SKM-1 treated with dmso at 0.1 percent for 144 hours (cell line): ENCODE results near the gene APOL2.
"Not testable (repeated sequence)": the region's sequence is repeated elsewhere in the genome, so short reads cannot be mapped to it uniquely, and the experiment has no call there.

ENCODE experiments used
- DNase-seq: peaks from one replicate; lab custom pipeline; 2025; ENCODE audit not compliant: unreplicated experiment; lab: John Stamatoyannopoulos, UW

Gene APOL2

DNA sequence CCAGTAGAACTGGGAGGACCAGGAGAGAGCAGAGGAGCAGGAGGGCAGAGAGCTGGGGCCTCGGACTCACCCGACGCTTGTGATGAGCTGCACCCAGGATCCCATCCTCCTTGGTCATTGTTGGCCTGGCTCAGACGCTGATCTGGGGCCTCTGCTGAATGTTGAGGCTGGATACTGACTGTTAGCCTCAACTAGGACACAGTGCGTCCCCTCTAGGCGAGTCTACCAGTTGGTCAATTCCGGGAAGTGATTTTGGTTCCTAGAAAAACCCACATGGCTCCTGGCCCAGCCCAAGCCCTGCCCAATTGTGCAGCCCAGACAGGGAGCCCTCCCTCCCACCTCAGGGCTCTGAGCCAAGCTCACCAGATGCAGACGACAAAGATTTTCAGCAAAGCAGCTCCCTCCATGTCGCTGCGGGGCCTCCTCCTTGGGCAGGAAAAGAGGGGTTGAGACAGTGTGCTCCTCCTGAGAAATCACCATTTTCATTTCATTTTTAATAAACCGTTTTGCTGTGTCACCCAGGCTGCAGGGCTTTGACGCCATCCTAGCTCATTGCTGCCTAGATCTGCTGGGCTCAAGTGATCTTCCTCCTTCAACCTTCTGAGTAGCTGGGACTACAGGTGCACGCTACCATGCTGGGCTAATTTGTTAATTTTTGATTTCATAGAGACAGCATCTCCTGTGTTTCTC lies 37.6 kb downstream of the APOL2 start, which contains the start of gene APOL4:
APOL4 (minus strand) TSS at position 180 of the 690 bp plus-strand sequence; CDS start at position 105, 75 bp downstream.
- DNase-seq = no peak

DNA sequence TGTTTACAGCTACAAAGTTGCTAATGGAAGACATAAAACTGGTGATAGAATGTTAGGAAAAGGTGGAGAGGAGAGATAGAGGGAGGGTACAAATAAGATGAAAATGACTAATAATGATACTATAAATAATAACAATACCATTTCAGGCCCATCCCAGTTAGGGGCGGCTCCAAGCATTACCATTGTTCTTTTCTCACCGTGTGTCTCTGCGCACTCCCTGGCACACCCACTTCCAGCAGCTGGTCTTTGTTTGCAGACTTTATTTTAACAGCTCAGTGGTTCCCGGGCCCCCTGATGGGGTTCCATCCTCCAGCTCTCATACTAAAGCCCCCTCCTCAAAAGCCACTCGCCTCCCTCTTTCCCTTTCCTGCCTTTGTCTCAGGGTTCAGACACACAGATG lies 38.3 kb downstream of the APOL2 start:
- not testable (repeated sequence) for DNase-seq

DNA sequence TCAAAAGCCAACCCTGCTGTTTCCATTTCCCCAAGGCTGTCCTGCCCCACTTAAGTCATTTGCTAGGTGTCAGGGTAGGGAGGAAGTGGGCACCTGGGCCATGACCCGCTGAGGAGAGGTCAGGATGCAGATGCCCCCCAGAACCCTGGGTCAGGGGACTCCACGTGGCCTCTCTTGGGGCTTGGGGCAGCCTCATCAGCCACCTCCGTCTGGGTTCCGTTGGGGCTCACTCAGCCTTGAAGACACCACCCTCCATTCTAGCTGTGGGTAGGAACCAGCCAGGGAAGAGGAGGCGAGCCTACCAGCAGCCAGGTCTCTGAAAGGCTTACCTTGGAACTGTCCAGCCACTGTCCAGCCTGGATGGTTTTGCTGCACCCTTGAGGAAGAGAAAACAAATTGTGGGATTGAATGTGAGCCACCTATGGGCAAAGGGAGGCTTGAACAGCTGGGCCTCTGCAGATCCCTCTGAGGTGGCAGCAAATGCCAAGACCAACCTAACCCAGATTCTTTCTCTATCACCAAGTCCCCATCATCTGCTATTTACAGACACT lies 40.3 kb downstream of the APOL2 start:
- DNase-seq = no peak

GRCh38 chr22:36198536-36198935 lies 40.8 kb downstream of the APOL2 start:
- no peak for DNase-seq

- DNase-seq = no peak
These were observed 41.7 kb downstream of the APOL2 start for GRCh38 chr22:36197514-36198146.

- DNase-seq = peak; percentile 19
These were observed 42.3 kb downstream of the APOL2 start for GRCh38 chr22:36197065-36197440.

- DNase-seq = no peak
These were observed 42.9 kb downstream of the APOL2 start for GRCh38 chr22:36196254-36197064.

DNA sequence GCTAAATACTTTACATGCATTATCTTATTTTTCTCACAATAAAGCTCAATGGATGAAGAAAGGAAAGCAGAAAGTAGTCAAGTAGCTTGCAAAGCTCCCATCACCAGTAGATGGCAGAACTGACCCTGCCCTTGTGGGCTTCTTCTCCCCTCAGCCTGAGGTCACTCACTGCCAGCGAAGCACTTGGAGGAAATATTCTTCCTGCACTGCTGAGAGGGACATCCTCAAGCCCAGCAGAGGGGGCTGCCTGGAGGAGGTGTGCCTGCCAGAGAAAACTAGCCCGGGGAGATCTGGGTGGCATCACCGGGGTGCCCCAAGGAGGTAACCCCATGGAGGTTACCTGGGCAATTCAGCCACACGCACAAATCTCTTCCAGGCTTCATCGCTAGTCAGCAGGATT lies 44.4 kb downstream of the APOL2 start:
- peak; percentile 54 for DNase-seq

DNA sequence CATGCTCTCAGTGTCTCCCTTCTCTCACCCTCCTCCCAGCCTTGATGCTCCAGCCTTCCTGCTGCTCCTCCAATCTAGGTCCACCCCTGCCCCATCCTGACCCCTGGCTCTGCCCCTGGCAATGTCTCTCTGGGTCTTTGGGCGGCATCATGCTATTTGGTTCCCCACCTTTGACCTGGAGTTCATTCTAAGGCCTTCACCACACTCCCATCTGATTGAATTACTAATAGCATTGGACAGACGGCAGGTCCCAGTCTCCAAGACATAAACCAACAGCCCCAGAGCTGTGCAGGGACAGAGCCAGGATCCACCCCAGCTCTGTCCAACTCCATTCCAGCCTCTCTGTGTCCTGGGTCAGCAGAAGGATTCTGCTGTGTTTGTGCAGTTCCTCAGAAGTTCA lies 44.9 kb downstream of the APOL2 start:
- no peak for DNase-seq

DNA sequence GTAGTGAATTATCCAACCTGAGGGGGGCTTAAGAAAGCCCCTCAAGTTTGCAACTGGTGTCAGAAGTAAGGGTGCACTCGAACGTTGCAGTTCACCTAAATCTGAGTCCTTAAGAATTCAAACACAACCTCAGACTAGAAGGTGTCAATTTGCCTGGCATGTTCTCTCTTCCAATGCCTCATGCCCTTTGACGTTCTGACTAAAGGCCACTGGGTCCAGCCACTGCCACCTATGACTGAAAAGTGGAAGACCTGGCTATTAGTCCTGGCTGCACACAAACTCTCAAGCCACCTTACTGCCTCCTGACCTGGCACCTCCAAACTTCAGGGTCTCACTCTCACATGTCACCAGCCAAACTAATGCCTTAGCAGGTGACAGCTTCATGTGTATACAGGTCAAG lies 45.8 kb downstream of the APOL2 start:
- DNase-seq = no peak

- DNase-seq = no peak
These were observed 46.2 kb downstream of the APOL2 start for GRCh38 chr22:36193171-36193570.

DNA sequence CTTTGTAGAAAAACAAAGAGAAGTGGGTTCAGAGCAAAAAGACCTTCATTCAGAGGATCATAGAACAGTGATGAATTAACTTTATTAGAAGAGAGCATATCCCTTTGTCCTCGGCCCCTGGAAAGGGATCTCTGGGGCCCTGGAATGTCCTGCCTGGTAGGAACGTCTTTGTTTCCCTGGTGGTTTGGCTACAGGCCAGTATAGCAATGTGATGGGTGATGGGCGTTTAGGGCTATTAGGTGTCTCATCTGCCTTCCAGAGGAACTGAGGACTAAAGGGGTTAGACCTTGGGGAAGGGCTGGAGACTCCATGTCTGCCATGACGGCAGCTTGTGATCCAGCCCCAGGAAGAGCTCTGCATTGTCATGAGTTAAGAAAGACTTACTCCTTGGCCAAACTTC lies 46.8 kb downstream of the APOL2 start:
- no peak for DNase-seq

DNA sequence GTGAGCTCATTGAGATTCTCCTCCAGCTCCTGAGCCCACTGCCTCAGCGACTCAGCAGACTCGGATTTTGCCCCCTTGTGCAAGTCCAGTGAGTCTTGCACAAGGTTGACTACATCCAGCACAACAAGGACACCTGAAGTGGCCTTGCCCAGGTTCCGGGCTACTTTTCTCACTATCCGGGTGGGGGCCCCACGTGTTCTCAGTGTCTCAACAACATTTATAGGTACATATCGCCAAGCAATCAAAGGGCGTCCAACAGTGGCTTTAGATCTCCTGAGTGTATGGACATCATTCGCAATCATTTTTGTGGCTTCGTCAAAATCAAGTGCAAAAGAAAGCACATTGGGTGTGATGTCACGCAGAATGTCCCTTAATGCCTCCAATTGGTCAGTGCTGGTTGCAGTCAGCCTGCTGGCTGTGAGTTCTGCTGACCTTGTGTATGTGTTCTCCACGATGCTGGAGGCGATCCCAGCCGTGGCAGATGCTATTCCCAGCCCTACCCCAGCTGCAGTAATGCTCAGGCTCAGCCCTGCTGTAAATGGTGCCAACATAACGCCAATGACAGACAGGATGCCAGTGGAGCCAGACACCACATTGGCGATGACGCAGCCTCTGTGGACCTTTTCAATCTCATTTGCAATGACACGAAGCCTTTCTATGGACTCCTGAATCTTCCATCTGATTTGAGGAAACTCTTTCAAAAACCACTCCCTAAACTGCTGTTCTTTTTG lies 48.1 kb downstream of the APOL2 start:
- no peak for DNase-seq

- DNase-seq = not testable (repeated sequence)
These were observed 51.5 kb downstream of the APOL2 start for GRCh38 chr22:36187862-36188261.

DNA sequence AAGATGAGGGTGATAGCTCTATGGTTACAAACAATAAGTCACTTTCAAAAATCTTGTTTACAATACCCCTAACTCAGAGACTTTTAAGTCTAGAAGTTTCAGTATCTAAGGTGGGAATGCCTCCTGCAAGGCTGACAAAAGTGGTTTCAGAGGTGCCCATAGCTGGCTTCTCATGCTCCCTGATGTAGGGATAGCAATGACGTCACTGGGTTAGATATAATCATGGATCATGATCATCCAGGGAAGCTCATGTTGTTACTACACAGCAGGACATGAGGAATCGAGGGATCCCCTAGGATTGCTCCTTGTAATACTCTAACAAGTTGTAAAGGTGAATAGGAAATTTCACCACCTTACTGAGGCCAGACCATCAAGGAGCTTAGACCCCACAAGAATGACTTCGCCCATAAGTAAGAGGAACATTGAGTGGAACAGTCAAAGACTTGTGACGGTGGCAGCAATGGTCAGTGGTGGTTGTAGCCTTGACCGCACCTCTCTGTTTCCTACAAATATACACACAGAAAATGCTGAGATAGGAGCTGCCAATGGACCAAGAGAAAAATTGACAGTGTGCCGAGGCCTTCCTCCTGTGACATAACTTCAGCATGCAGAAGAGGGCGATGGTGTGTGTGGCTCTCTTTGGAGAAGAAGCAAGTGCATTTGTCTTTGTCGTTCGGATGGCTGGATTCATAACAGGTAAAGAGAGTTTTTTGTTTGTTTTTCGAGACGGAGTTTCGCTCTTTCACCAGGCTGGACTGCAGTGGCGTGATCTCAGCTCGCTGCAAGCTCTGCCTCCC lies 53.3 kb downstream of the APOL2 start:
- DNase-seq = no peak

DNA sequence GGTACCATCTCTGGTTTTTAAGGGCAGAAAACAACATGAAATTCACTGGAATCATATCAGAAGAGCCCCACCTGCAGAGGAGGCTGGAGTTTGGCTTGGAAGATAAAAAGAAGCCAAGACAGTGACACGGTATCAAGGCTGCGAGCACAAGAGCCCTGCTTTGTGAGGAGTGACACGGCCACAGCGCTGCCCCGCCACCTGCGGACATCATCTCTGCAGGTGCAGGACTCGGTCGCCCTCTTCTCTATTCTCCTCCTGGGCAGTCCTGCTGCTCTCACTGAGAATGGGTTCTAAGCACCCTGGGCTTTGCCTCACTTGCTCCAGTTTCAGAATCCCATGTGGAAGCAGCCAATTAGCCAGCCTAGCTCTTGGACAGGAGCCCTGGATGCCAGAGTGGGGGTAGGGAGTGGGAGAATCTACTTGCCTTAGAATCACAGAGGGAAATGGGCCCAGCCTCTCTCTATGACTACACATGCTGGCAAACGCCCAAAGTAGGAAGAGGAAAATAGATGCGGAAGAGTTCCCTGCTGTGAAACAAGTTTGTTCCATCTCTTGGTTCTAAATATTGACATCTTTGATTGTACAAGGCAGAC lies 54.8 kb downstream of the APOL2 start:
- DNase-seq = no peak

DNA sequence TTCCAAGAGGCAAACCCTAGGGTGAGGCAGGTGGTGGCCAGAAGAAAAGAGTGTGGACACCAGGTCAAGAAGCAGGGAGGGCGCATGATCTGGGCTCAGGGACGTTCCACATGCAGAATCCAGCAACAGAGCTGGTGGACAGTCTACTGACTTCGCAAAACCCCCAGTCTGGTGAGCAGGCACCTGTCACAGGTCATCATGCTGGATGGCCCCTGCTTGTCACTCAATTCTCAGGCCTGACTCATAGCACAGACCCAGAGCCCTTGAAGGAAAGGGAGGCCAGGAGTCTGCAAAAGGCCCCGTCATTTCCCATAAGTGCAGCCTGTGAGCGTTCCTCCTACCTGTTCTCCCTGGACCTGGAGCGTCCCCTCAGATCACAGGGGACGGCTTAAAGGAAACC lies 55.9 kb downstream of the APOL2 start:
- no peak for DNase-seq

DNA sequence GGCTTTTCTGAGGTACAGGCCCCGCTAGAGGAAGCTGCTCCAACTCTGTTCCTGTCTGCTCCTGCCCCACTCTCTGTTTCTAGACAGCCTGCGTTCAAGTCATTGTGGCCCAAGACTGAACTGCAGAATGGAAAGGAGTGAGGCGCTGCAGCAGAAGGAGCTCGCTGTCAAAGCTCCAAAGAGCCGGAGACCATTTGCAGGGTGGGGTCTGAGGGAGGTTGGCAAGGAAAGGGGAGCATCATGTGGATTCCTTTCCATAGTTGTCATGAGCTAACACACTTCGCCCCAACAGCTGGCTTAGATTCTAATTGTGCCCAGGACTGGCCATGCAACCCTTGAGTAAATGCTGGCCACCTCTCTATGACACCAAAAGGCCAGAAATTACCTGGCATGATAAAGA lies 56.5 kb downstream of the APOL2 start:
- DNase-seq = no peak

DNA sequence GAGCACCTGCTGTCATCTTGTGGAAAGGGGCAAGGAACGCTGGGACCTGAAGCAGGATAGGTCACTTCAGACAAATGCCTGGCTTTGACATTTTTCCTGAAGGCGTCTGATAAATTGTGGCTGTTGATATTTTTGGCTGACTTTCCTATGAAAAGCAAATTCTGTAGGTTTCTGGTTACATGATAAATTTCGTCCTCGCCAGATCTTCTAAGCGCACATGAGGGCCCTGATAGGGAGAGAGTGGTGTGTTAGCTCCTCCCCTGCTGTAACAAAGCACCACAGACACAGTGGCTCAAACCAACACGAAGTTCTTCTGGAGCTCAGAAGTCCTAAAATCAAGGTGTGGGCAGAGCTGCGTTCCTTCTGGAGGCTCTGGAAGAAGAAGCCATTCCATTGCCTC lies 57.3 kb downstream of the APOL2 start:
- DNase-seq = no peak

GRCh38 chr22:36180928-36181327 lies 58.4 kb downstream of the APOL2 start:
- DNase-seq = no peak
